Measurements from ENCODE around the gene MCC.
A peak's percentile ranks its signal among the peaks of the same experiment; 100 is the strongest.

The MCC gene

DNA sequence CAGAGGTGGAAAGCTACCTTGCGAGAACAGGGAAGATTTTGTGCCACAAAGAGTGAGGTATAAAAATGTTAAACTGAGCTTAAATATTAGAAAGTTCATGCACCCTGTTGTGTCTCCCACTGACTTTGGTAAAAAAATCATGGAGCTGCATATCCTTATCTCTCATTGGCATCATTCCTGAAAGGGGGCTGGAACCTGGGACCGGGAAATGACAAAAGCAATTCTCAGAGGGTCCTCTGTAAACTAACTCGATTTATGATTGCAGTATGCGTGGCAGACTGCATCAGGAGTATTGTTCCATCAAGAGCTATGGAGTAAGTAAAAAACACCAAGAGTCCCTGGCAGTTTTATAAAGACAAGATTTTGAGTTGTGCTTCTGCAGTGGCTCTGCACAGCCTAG, 362.9 kb downstream of the MCC start:
- peak in 1 of 2 donors; percentile 59 for DNase-seq (ENCODE audit: low read depth in 2 of 2)
- no peak overlapping the region for H3K4me3 ChIP-seq (replicated peaks in 1 of 2; ENCODE audit: low read depth in 2 of 2, low read length in 2 of 2)
- TF ChIP-seq, protein P1, sequence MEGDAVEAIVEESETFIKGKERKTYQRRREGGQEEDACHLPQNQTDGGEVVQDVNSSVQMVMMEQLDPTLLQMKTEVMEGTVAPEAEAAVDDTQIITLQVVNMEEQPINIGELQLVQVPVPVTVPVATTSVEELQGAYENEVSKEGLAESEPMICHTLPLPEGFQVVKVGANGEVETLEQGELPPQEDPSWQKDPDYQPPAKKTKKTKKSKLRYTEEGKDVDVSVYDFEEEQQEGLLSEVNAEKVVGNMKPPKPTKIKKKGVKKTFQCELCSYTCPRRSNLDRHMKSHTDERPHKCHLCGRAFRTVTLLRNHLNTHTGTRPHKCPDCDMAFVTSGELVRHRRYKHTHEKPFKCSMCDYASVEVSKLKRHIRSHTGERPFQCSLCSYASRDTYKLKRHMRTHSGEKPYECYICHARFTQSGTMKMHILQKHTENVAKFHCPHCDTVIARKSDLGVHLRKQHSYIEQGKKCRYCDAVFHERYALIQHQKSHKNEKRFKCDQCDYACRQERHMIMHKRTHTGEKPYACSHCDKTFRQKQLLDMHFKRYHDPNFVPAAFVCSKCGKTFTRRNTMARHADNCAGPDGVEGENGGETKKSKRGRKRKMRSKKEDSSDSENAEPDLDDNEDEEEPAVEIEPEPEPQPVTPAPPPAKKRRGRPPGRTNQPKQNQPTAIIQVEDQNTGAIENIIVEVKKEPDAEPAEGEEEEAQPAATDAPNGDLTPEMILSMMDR (IDR thresholded peaks at IDR 0.05; ENCODE audit: low read depth, low read length), result no peak

DNA sequence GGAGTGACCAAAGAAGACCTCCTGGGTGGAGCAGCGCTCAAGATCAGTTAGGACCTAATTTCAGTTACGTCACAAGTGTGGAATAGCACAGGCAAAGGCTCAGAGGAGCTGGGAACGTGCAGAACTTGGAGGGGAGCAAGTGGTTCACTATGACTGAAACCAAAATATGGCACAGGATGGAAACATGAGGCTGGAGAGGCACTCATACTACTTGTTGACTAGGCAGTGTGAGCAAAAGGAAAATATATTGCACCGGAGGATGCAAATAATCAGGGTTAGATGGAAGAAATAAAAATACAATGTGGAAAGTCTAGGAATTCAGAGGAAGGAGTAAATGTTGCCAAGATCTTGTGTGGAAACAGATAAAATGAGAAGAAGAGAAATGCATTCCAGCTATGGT, 363.3 kb downstream of the MCC start:
- no peak overlapping the region for H3K4me3 ChIP-seq (replicated peaks in 1 of 2; ENCODE audit: low read depth in 2 of 2, low read length in 2 of 2)
- peak in 1 of 2 donors; percentile 38 for DNase-seq (ENCODE audit: low read depth in 2 of 2)
- TF ChIP-seq, protein P1 (IDR thresholded peaks at IDR 0.05; ENCODE audit: low read depth, low read length), result no peak

DNA sequence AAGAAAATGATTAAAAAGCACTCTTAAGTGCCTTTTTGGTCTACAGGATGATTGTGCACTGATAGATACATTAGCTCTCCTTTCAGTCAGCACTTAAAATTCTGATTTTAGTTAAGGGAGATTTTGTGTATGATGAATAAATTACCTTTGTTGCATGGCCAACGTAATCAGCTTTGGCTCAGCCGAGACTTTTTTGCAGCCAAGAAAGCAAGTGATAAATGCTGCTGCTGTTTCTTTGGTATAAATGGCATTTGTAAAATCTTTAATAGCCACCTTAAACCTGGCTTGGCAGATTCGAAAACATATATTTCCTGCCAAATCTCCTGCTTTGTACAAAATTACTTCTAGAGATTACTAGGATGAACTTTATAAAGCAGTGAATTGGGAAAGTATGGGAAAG, 364.0 kb downstream of the MCC start:
- no peak overlapping the region for H3K4me3 ChIP-seq (replicated peaks in 1 of 2; ENCODE audit: low read depth in 2 of 2, low read length in 2 of 2)
- no peak for DNase-seq (ENCODE audit: low read depth in 2 of 2)
- TF ChIP-seq, protein P1 (IDR thresholded peaks at IDR 0.05; ENCODE audit: low read depth, low read length), result no peak

DNA sequence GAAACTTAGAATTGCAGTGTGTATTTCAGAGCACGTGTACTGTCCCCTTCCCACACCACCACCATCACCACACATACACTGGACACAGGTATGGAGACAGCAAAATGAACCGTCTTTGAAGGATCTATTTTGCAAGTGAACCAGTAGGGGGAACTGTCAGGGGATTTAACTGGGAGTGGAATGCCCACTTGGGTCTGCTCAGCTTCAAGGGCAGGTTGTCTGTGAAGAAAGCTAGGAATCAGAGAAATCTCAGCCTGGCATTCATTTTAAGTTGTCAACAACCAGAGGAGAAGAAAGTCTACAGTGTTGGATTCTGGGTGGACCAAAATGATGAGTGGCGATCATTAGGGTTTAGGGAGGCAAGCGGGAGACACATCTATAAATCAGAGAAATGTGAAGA, 364.6 kb downstream of the MCC start:
- TF ChIP-seq, protein P1 (IDR thresholded peaks at IDR 0.05; ENCODE audit: low read depth, low read length), result peak; percentile 5
- DNase-seq (ENCODE audit: low read depth in 2 of 2), result peak in 1 of 2 donors; percentile 6
- no peak overlapping the region for H3K4me3 ChIP-seq (replicated peaks in 1 of 2; ENCODE audit: low read depth in 2 of 2, low read length in 2 of 2)

DNA sequence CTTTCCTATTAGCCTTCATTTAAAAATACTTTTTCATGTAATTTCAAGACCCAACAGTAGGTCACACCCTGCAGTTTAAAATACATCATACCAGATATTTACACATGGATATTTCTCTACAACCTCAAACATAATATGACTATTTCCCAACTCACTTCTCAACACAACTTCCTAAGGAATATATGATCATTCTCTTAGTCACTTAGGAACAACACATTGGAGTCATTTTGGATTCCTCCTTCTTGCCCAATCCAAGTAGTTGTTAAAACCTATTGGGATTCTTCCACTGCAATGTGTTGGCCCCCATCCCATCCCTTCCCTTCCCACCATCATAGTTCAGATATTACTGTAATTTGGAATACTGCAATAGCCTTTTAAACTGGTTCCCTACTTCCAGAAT, 366.2 kb downstream of the MCC start:
- DNase-seq (ENCODE audit: low read depth in 2 of 2), result peak; percentile 89 to 91
- H3K4me3 ChIP-seq (replicated peaks in 1 of 2; ENCODE audit: low read depth in 2 of 2, low read length in 2 of 2), result no peak overlapping the region
- TF ChIP-seq, protein P1 (IDR thresholded peaks at IDR 0.05; ENCODE audit: low read depth, low read length), result no peak

DNA sequence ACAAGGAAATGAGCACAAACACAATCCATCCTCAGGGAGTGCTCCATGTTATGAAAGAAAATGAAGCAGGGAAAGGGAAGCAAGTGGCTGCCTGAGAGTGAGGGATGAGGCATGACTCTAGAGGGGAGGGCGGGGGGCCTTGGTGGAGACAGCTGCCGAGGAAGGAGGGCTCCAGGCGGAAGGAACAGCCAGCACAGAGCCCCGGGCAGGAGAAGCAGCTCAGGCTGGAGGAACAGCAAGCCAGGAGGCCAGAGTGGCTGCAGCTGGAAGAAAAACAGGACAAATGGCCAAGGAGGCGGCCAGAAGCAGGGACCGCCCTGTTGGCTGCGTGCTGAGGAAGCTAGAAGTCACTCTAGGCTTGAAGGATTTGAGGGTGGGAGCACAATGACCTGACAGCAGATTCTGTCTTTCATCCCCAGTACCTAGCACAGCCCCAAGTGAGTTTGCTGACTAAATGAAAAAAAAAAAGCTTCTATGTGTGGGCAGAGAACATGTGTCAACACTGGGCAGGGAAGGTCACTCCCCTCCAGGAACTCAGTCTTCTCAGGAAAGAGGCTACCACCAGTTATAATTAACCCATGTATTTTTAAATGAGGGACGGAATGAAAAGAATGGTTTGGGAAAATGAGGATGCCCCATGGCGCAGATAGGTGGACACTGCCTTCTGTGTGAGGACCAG, 368.9 kb downstream of the MCC start:
- peak; percentile 16 to 54 for DNase-seq (ENCODE audit: low read depth in 2 of 2)
- TF ChIP-seq, protein P1 (IDR thresholded peaks at IDR 0.05; ENCODE audit: low read depth, low read length), result no peak
- H3K4me3 ChIP-seq (replicated peaks in 1 of 2; ENCODE audit: low read depth in 2 of 2, low read length in 2 of 2), result no peak overlapping the region

DNA sequence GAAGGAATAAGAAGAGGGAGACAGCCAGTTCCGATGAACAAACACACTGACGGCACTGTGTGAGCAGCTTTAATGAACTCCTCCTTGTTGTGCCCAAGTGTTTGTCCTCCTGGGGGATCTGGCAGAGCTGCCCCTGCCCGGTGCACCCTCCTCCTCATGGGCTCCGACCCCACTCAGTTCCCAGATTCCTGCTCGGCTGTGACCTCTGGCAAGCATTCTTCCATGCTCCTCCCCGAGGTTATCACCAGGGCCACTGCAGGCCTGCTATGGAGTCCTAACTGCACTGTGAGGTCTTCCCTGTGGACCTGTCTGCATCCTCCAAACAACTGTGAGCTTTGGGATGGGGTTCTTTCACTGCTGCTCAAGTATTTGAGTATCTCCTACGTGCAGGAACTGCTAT, 369.5 kb downstream of the MCC start:
- DNase-seq (ENCODE audit: low read depth in 2 of 2), result no peak
- H3K4me3 ChIP-seq (replicated peaks in 1 of 2; ENCODE audit: low read depth in 2 of 2, low read length in 2 of 2), result no peak overlapping the region
- TF ChIP-seq, protein P1 (IDR thresholded peaks at IDR 0.05; ENCODE audit: low read depth, low read length), result no peak

Data from cardiac fibroblast (primary cell).